ENCODE results near the gene C3orf33. TPM values are rescaled to one million over a fixed set of nuclear protein-coding genes. Genes with fewer than 3 reads are reported as not detected.

C3orf33 gene
- polyA plus RNA-seq, 6 donors from 2014 or later = 1.5 to 5.9 (median 2.2) TPM

Other genes starting within 250 kb of the C3orf33 start
- gene PLCH1, start 61.2 kb downstream of the C3orf33 start, polyA plus RNA-seq (ENCODE audit: low read depth in 6 of 6) = not detected
- gene SLC33A1, start 48.1 kb upstream of the C3orf33 start, polyA plus RNA-seq (ENCODE audit: low read depth in 6 of 6) = 10 to 100 TPM; 10.5 to 21.1 (median 13.9) TPM
- 10 to 100 TPM; 50.7 to 66.2 (median 57.0) TPM for gene GMPS, start 64.4 kb upstream of the C3orf33 start, polyA plus RNA-seq (ENCODE audit: low read depth in 6 of 6)

Data from naive B cell (primary cell).